ENCODE measurements around the gene THBS2. TPM values are rescaled to one million over a fixed set of nuclear protein-coding genes. Genes with fewer than 3 reads are reported as not detected.

THBS2 gene
- polyA plus RNA-seq, 3 donors, result 10.1 to 16.1 (median 10.3) TPM

GRCh38 chr6:169251822-169252504 lies 1.7 kb downstream of the THBS2 start:
- no peak for DNase-seq

- DNase-seq, result no peak
Observed at GRCh38 chr6:169251371-169251802, 2.3 kb downstream of the THBS2 start.

GRCh38 chr6:169250660-169251059 lies 3.0 kb downstream of the THBS2 start:
- no peak for DNase-seq

GRCh38 chr6:169249057-169249456 lies 4.6 kb downstream of the THBS2 start:
- no peak for DNase-seq

- no peak for DNase-seq
Observed at GRCh38 chr6:169248521-169248971, 5.1 kb downstream of the THBS2 start.

- DNase-seq, result no peak
Observed at GRCh38 chr6:169247991-169248390, 5.7 kb downstream of the THBS2 start.

- no peak for DNase-seq
Observed at GRCh38 chr6:169247419-169247818, 6.2 kb downstream of the THBS2 start.

- no peak for DNase-seq
Observed at GRCh38 chr6:169246445-169246844, 7.2 kb downstream of the THBS2 start.

- no peak for DNase-seq
Observed at GRCh38 chr6:169244684-169245383, 8.8 kb downstream of the THBS2 start.

GRCh38 chr6:169243661-169244060 lies 10.0 kb downstream of the THBS2 start:
- DNase-seq, result no peak

GRCh38 chr6:169243186-169243585 lies 10.5 kb downstream of the THBS2 start:
- no peak for DNase-seq

- DNase-seq, result no peak
Observed at GRCh38 chr6:169241688-169242350, 11.8 kb downstream of the THBS2 start.

GRCh38 chr6:169240591-169241390 lies 12.9 kb downstream of the THBS2 start:
- no peak for DNase-seq

GRCh38 chr6:169240125-169240524 lies 13.5 kb downstream of the THBS2 start:
- DNase-seq, result no peak

GRCh38 chr6:169239181-169239580 lies 14.5 kb downstream of the THBS2 start:
- no peak for DNase-seq

GRCh38 chr6:169238766-169239165 lies 14.9 kb downstream of the THBS2 start:
- DNase-seq, result no peak

- DNase-seq, result no peak
Observed at GRCh38 chr6:169237496-169238134, 16.0 kb downstream of the THBS2 start.

- no peak for DNase-seq
Observed at GRCh38 chr6:169236988-169237387, 16.7 kb downstream of the THBS2 start.

GRCh38 chr6:169236545-169236944 lies 17.1 kb downstream of the THBS2 start:
- no peak for DNase-seq

- DNase-seq, result no peak
Observed at GRCh38 chr6:169235286-169235685, 18.4 kb downstream of the THBS2 start.

GRCh38 chr6:169234634-169235033 lies 19.0 kb downstream of the THBS2 start:
- DNase-seq, result no peak

- no peak for DNase-seq
Observed at GRCh38 chr6:169233832-169234231, 19.8 kb downstream of the THBS2 start.

Measured in renal pelvis (tissue), 4 donors.